OCI-LY7 (cell line): ENCODE data around the gene HCFC1R1. TPM values are rescaled to one million over a fixed set of nuclear protein-coding genes. Genes with fewer than 3 reads are reported as not detected.

Experiments
- BruUV-seq: library from RNA; stranded (reverse); fragments of 400-500 nt; replicated peaks from 2 replicates; lab custom pipeline; 2021; lab: Mats Ljungman, UMichigan
- CTCF ChIA-PET: fragments of 300-600 bp; sonication (Branson Sonifier 250); formaldehyde crosslinking; loops from one replicate; lab custom pipeline; 2022; ENCODE audit warnings: antibody characterized with exemption; ENCODE audit not compliant: unreplicated experiment; lab: Charles Lee
- POLR2A ChIA-PET: fragments of 300-600 bp; sonication (Branson Sonifier 250); formaldehyde crosslinking; loops from one replicate; lab custom pipeline; 2022; ENCODE audit warnings: antibody characterized with exemption; lab: Charles Lee
- DNase-seq: peaks from one replicate; pipeline ENCODE4 v3.0.0-alpha.2; 2015; ENCODE audit warnings: low spot score
- H2AFZ ChIP-seq: fragments of 200-600 bp; sonication (generic), shearing (Covaris generic); 2 replicates; pipeline ENCODE4 v1.6.1; 2014; ENCODE audit warnings: mild to moderate bottlenecking, antibody characterized with exemption, low read length, moderate library complexity
- H3K27ac ChIP-seq: fragments of 200-600 bp; sonication (generic); 2 replicates; pipeline ENCODE4 v1.5.1; 2014; ENCODE audit warnings: mixed run types, low read depth, mild to moderate bottlenecking, moderate library complexity, low read length, inconsistent platforms; ENCODE audit not compliant: poor library complexity, severe bottlenecking
- H3K36me3 ChIP-seq: fragments of 200-600 bp; sonication (generic); 2 replicates; pipeline ENCODE4 v1.6.1; 2014; ENCODE audit warnings: mild to moderate bottlenecking, antibody characterized with exemption, low read length, moderate library complexity, mixed read lengths; ENCODE audit not compliant: insufficient read depth
- H3K4me1 ChIP-seq: fragments of 200-600 bp; sonication (generic); 2 replicates; pipeline ENCODE4 v1.5.1; 2014; ENCODE audit warnings: mild to moderate bottlenecking, low read length; ENCODE audit not compliant: insufficient read depth, poor library complexity, severe bottlenecking
- H3K4me2 ChIP-seq: fragments of 200-600 bp; sonication (generic); 2 replicates; pipeline ENCODE4 v1.6.1; 2014; ENCODE audit warnings: mild to moderate bottlenecking, low read length
- H3K4me3 ChIP-seq: fragments of 200-600 bp; sonication (generic); 2 replicates; pipeline ENCODE4 v1.5.1; 2014; ENCODE audit warnings: mild to moderate bottlenecking, low read depth, low read length; ENCODE audit not compliant: poor library complexity, severe bottlenecking
- H3K79me2 ChIP-seq: fragments of 200-600 bp; sonication (generic); 2 replicates; pipeline ENCODE4 v1.6.1; 2016; ENCODE audit warnings: low read depth, mild to moderate bottlenecking, low read length, moderate library complexity, mixed read lengths; ENCODE audit not compliant: insufficient read depth
- H3K9me2 ChIP-seq: fragments of 200-600 bp; sonication (generic); 2 replicates; pipeline ENCODE4 v1.6.1; 2016; ENCODE audit warnings: mild to moderate bottlenecking, low read length, mixed read lengths; ENCODE audit not compliant: insufficient read depth
- H3K9me3 ChIP-seq: fragments of 200-600 bp; sonication (generic); 2 replicates; pipeline ENCODE4 v1.6.1; 2014; ENCODE audit warnings: mild to moderate bottlenecking, mixed run types, low read length, mixed read lengths
- H4K20me1 ChIP-seq: fragments of 200-600 bp; sonication (generic); 2 replicates; pipeline ENCODE4 v1.6.1; 2014; ENCODE audit warnings: mild to moderate bottlenecking, antibody characterized with exemption, low read length, moderate library complexity, mixed read lengths; ENCODE audit not compliant: insufficient read depth
- CTCF ChIP-seq: fragments of 200-600 bp; sonication (generic); conservative IDR thresholded peaks from 2 replicates; pipeline ENCODE4 v1.5.1; 2014; ENCODE audit warnings: mild to moderate bottlenecking, antibody characterized with exemption, low read length, moderate library complexity, mixed read lengths
- EZH2phosphoT487 ChIP-seq: fragments of 200-600 bp; sonication (generic); IDR thresholded peaks from 2 replicates; pipeline ENCODE4 v1.6.1; 2018; ENCODE audit warnings: low read depth, borderline replicate concordance, mild to moderate bottlenecking, mixed run types, antibody characterized with exemption, low read length, moderate library complexity, mixed read lengths
- intact Hi-C: fragments of 100-400 bp; cut with micrococcal nuclease; formaldehyde crosslinking; loops from one replicate; pipeline ENCODE4 v1.10.0; 2022; ENCODE audit not compliant: unreplicated experiment
- total RNA-seq, 2 experiments: library from RNA; depleted of rRNA in 1 of 2; stranded (reverse); fragments of >200 nt in 1 of 2; shearing (Covaris generic) in 1 of 2; gene quantifications; 2 replicates each; pipeline ENCODE4 v1.2.3, GENCODE V29; 2014 to 2022

The HCFC1R1 gene
- total RNA-seq, 2 experiments from 2014 or later = 29.1 to 39.4 TPM

- CTCF ChIA-PET = interaction anchor here (0.5 to 1.2 kb wide), 2 partner anchors 23 to 54 kb away, joined by 3 read pairs; no protein-coding TSS in a partner anchor
- H3K9me2 ChIP-seq = no peaks in the 10 kb centered on the region
- H3K36me3 ChIP-seq = peaks cover 32% of the 10 kb centered on the region
- H2AFZ ChIP-seq = no peak overlapping the region
- H4K20me1 ChIP-seq = no peaks in the 10 kb centered on the region
- peak overlapping the region; percentile 67 for H3K27ac ChIP-seq
- DNase-seq = no peak
- H3K79me2 ChIP-seq = peaks cover 27% of the 10 kb centered on the region; the same call in 1 of the 2 replicates
- BruUV-seq = no TSS peak
- peak overlapping the region; percentile 86 for H3K4me2 ChIP-seq
- peaks cover 48% of the 10 kb centered on the region for H3K4me1 ChIP-seq
- TF ChIP-seq CTCF = no peak
- peak overlapping the region; percentile 80 for H3K4me3 ChIP-seq
- intact Hi-C loops = loop anchor here (5.0 kb wide), 1 partner anchor 69 kb away; the partner anchor contains the start of gene FLYWCH1
- POLR2A ChIA-PET = interaction anchor here (0.7 kb wide), 1 partner anchor 224 kb away, joined by 3 read pairs; no protein-coding TSS in a partner anchor
- H3K9me3 ChIP-seq = no peaks in the 10 kb centered on the region
Measured at GRCh38 chr16:2981177-2981898, 42.4 kb downstream of the HCFC1R1 start.

- Histone ChIP-seq H2AFZ (peak within 1 kb of the TSS; percentile 10; the same call in 1 of the 2 replicates), H3K4me2 (peak within 1 kb of the TSS; percentile 86), H3K4me1 (peaks cover 48% of the 10 kb centered on the region), H3K9me3 (no peaks in the 10 kb centered on the region), H3K79me2 (peaks cover 27% of the 10 kb centered on the region; the same call in 1 of the 2 replicates), H4K20me1 (no peaks in the 10 kb centered on the region), H3K27ac (peak within 1 kb of the TSS; percentile 67), H3K4me3 (peak within 1 kb of the TSS; percentile 80), H3K36me3 (peaks cover 40% of the 10 kb centered on the region), H3K9me2 (no peaks in the 10 kb centered on the region)
- peak; percentile 94 for DNase-seq
- CTCF ChIA-PET = interaction anchor here (1.2 kb wide), 1 partner anchor 24 kb away, joined by 3 read pairs; no protein-coding TSS in a partner anchor
- no peak for TF ChIP-seq CTCF
- no peak for TF ChIP-seq EZH2phosphoT487
- TSS peak; percentile 95 for BruUV-seq
- intact Hi-C loops = loop anchor here (1.0 to 5.0 kb wide), 2 partner anchors 11 to 68 kb away; partner anchors contain the start of genes FLYWCH1 and PAQR4
- POLR2A ChIA-PET = interaction anchor here (0.7 kb wide), 1 partner anchor 225 kb away, joined by 3 read pairs; no protein-coding TSS in a partner anchor
Measured at GRCh38 chr16:2980227-2981176, 43.2 kb downstream of the HCFC1R1 start, which contains the start of gene PKMYT1. TSS of gene PKMYT1 (minus strand) at chr16:2980446. CDS start at chr16:2979657, 789 bp downstream.
